ENCODE measurements around the gene MGRN1.
"Not testable (repeated sequence)": the region's sequence is repeated elsewhere in the genome, so short reads cannot be mapped to it uniquely, and the experiment has no call there.

The MGRN1 gene

GRCh38 chr16:4701791-4702465 is 77.3 kb downstream of the MGRN1 start:
- DNase-seq = no peak

GRCh38 chr16:4702466-4702808 is 77.8 kb downstream of the MGRN1 start:
- DNase-seq = no peak

GRCh38 chr16:4703906-4704305 is 79.3 kb downstream of the MGRN1 start:
- DNase-seq = no peak

GRCh38 chr16:4704491-4704890 is 79.9 kb downstream of the MGRN1 start:
- no peak for DNase-seq

GRCh38 chr16:4704913-4705312 is 80.3 kb downstream of the MGRN1 start:
- DNase-seq = no peak

GRCh38 chr16:4706871-4707270 is 82.2 kb downstream of the MGRN1 start:
- no peak for DNase-seq

- peak; percentile 24 for DNase-seq
These were observed 84.9 kb downstream of the MGRN1 start for GRCh38 chr16:4709481-4709880.

- DNase-seq = no peak
These were observed 89.3 kb downstream of the MGRN1 start for GRCh38 chr16:4713663-4714501.

- DNase-seq = no peak
These were observed 90.4 kb downstream of the MGRN1 start for GRCh38 chr16:4714996-4715395.

GRCh38 chr16:4718466-4718865 is 93.8 kb downstream of the MGRN1 start:
- no peak for DNase-seq

GRCh38 chr16:4723071-4723767 is 98.6 kb downstream of the MGRN1 start:
- DNase-seq = no peak

GRCh38 chr16:4724661-4725270 is 100.1 kb downstream of the MGRN1 start:
- DNase-seq = no peak

- no peak for DNase-seq
These were observed 102.0 kb downstream of the MGRN1 start for GRCh38 chr16:4726616-4727015.

- DNase-seq = no peak
These were observed 104.0 kb downstream of the MGRN1 start for GRCh38 chr16:4728676-4729075.

GRCh38 chr16:4729876-4730275 is 105.2 kb downstream of the MGRN1 start:
- no peak for DNase-seq

- DNase-seq = no peak
These were observed 108.7 kb downstream of the MGRN1 start for GRCh38 chr16:4733211-4733742.

GRCh38 chr16:4733747-4734062 is 109.1 kb downstream of the MGRN1 start:
- DNase-seq = no peak

- peak; percentile 98 for DNase-seq
These were observed 109.6 kb downstream of the MGRN1 start, which contains the start of the genes ANKS3 and DNAAF8 for GRCh38 chr16:4734063-4734729. Gene ANKS3 (minus strand): TSS chr16:4734271. CDS start chr16:4730149, 4,122 bp downstream. Gene DNAAF8 (plus strand): TSS chr16:4734537. CDS start chr16:4736515, 1,978 bp downstream.

GRCh38 chr16:4734730-4735535 is 110.3 kb downstream of the MGRN1 start:
- DNase-seq = peak; percentile 83

GRCh38 chr16:4736546-4736945 is 111.9 kb downstream of the MGRN1 start:
- no peak for DNase-seq

- DNase-seq = no peak
These were observed 112.9 kb downstream of the MGRN1 start for GRCh38 chr16:4737545-4737944.

- not testable (repeated sequence) for DNase-seq
These were observed 113.7 kb downstream of the MGRN1 start for GRCh38 chr16:4738370-4738769.
